HepG2 (cell line): ENCODE data around the gene GNAI2.
"Not testable (repeated sequence)": the region's sequence is repeated elsewhere in the genome, so short reads cannot be mapped to it uniquely, and the experiment has no call there.

Experiments used
- CEBPB ChIP-seq: IDR thresholded peaks from 2 replicates; pipeline ENCODE4 v1.6.1; 2011; ENCODE audit warnings: low read depth, low read length, improper control_type of control experiment, borderline replicate concordance
- IRF1 ChIP-seq: sonication (generic); formaldehyde crosslinking; IDR thresholded peaks from 2 replicates; pipeline ENCODE4 v1.4.0; 2020; ENCODE audit warnings: low read depth, mild to moderate bottlenecking, missing genetic modification reagents
- NFE2L1 ChIP-seq: sonication (generic); formaldehyde crosslinking; IDR thresholded peaks from 2 replicates; pipeline ENCODE4 v1.4.0; 2020; ENCODE audit warnings: missing genetic modification reagents, mild to moderate bottlenecking, borderline replicate concordance
- ZNF3 ChIP-seq: IDR thresholded peaks from 2 replicates; pipeline ENCODE4 v1.7.0; 2017; ENCODE audit warnings: inconsistent platforms
- TF ChIP-seq, protein P1 (sequence below): sonication (generic); formaldehyde crosslinking; IDR thresholded peaks from 2 replicates; pipeline ENCODE4 v1.5.0; 2020; ENCODE audit warnings: mild to moderate bottlenecking, missing genetic modification reagents, moderate library complexity
- TF ChIP-seq, protein P2 (sequence below): sonication (generic); formaldehyde crosslinking; IDR thresholded peaks from 2 replicates; pipeline ENCODE4 v1.8.0; 2022; ENCODE audit warnings: low read depth, missing genetic modification reagents

- TF ChIP-seq, protein P1, sequence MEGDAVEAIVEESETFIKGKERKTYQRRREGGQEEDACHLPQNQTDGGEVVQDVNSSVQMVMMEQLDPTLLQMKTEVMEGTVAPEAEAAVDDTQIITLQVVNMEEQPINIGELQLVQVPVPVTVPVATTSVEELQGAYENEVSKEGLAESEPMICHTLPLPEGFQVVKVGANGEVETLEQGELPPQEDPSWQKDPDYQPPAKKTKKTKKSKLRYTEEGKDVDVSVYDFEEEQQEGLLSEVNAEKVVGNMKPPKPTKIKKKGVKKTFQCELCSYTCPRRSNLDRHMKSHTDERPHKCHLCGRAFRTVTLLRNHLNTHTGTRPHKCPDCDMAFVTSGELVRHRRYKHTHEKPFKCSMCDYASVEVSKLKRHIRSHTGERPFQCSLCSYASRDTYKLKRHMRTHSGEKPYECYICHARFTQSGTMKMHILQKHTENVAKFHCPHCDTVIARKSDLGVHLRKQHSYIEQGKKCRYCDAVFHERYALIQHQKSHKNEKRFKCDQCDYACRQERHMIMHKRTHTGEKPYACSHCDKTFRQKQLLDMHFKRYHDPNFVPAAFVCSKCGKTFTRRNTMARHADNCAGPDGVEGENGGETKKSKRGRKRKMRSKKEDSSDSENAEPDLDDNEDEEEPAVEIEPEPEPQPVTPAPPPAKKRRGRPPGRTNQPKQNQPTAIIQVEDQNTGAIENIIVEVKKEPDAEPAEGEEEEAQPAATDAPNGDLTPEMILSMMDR (CRISPR knock-in tag) = not testable (repeated sequence)
- not testable (repeated sequence) for TF ChIP-seq NFE2L1 (CRISPR knock-in tag); IRF1; CEBPB; ZNF3 (CRISPR knock-in tag)
- TF ChIP-seq, protein P2, sequence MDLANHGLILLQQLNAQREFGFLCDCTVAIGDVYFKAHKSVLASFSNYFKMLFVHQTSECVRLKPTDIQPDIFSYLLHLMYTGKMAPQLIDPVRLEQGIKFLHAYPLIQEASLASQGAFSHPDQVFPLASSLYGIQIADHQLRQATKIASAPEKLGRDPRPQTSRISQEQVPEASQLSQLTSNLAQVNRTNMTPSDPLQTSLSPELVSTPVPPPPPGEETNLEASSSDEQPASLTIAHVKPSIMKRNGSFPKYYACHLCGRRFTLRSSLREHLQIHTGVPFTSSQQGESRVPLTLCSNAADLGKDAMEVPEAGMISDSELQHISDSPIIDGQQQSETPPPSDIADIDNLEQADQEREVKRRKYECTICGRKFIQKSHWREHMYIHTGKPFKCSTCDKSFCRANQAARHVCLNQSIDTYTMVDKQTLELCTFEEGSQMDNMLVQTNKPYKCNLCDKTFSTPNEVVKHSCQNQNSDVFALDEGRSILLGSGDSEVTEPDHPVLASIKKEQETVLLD (CRISPR knock-in tag) = not testable (repeated sequence)
Observed at GRCh38 chr3:50244813-50245212, 8.8 kb downstream of the GNAI2 start.
